GM23338 (cell line): Measurements from ENCODE around the gene ISL2. TPM values are rescaled to one million over a fixed set of nuclear protein-coding genes. Genes with fewer than 3 reads are reported as not detected.

Experiments
- ATAC-seq: fragments of 200-7000 bp; cut with Tn5 transposase; 3 replicates; pipeline ENCODE4 v1.9.1; 2020
- DNase-seq: peaks from one replicate; pipeline ENCODE4 v3.0.0-alpha.2; 2015; ENCODE audit warnings: low spot score
- H2AFZ ChIP-seq: fragments of 200-600 bp; sonication (generic); 2 replicates; pipeline ENCODE4 v1.8.0; 2016; ENCODE audit warnings: antibody characterized with exemption, mild to moderate bottlenecking, moderate library complexity
- H3F3A ChIP-seq: fragments of 200-600 bp; sonication (generic); replicated peaks from 2 replicates; pipeline ENCODE4 v1.8.0; 2017; ENCODE audit warnings: antibody characterized with exemption, mixed run types, low read depth
- H3K27ac ChIP-seq: fragments of 200-600 bp; sonication (generic); 2 replicates; pipeline ENCODE4 v1.6.1; 2016; ENCODE audit warnings: low read depth
- H3K27me3 ChIP-seq: fragments of 200-600 bp; sonication (generic); 2 replicates; pipeline ENCODE4 v1.8.0; 2016; ENCODE audit warnings: mild to moderate bottlenecking, mixed run types, moderate library complexity; ENCODE audit not compliant: insufficient read depth
- H3K36me3 ChIP-seq: fragments of 200-600 bp; sonication (generic); 2 replicates; pipeline ENCODE4 v1.8.0; 2016; ENCODE audit warnings: mild to moderate bottlenecking; ENCODE audit not compliant: insufficient read depth
- H3K4me1 ChIP-seq: fragments of 200-600 bp; sonication (generic); 2 replicates; pipeline ENCODE4 v1.8.0; 2016; ENCODE audit warnings: mild to moderate bottlenecking, moderate library complexity; ENCODE audit not compliant: insufficient read depth
- H3K4me2 ChIP-seq: fragments of 200-600 bp; sonication (generic); 2 replicates; pipeline ENCODE4 v1.7.1; 2017; ENCODE audit warnings: mixed run types
- H3K4me3 ChIP-seq: fragments of 200-600 bp; sonication (generic); 2 replicates; pipeline ENCODE4 v1.6.1; 2016; ENCODE audit warnings: mixed run types
- H3K79me2 ChIP-seq: fragments of 200-600 bp; sonication (generic); replicated peaks from 2 replicates; pipeline ENCODE4 v1.8.0; 2017; ENCODE audit warnings: mild to moderate bottlenecking; ENCODE audit not compliant: insufficient read depth
- H3K9me2 ChIP-seq: fragments of 200-600 bp; sonication (generic); 2 replicates; pipeline ENCODE4 v1.8.0; 2017; ENCODE audit not compliant: insufficient read depth
- H4K20me1 ChIP-seq: fragments of 200-600 bp; sonication (generic); replicated peaks from 2 replicates; pipeline ENCODE4 v1.8.0; 2017; ENCODE audit warnings: mild to moderate bottlenecking; ENCODE audit not compliant: insufficient read depth
- H3K27ac Mint-ChIP-seq: 2 replicates; pipeline ENCODE4 v1.8.0; 2020; ENCODE audit warnings: inconsistent platforms, mild to moderate bottlenecking, moderate library complexity, mixed read lengths
- H3K27me3 Mint-ChIP-seq: 3 replicates; pipeline ENCODE4 v1.8.0; 2022; ENCODE audit warnings: low read depth, mild to moderate bottlenecking, moderate library complexity, mixed read lengths, inconsistent platforms; ENCODE audit not compliant: insufficient read depth, poor library complexity
- H3K36me3 Mint-ChIP-seq: 3 replicates; pipeline ENCODE4 v1.8.0; 2021; ENCODE audit warnings: low read depth, mild to moderate bottlenecking, inconsistent platforms, moderate library complexity, mixed read lengths
- H3K4me1 Mint-ChIP-seq: 3 replicates; pipeline ENCODE4 v1.8.0; 2020; ENCODE audit warnings: mild to moderate bottlenecking, inconsistent platforms, mixed read lengths
- H3K4me3 Mint-ChIP-seq: 3 replicates; pipeline ENCODE4 v1.8.0; 2021; ENCODE audit warnings: moderate library complexity, mild to moderate bottlenecking, inconsistent platforms, mixed read lengths
- H3K9me3 Mint-ChIP-seq: 3 replicates; pipeline ENCODE4 v1.8.0; 2020; ENCODE audit warnings: moderate library complexity, mild to moderate bottlenecking, inconsistent platforms, mixed read lengths
- CTCF ChIP-seq, 2 experiments: fragments of 200-600 bp in 1 of 2; sonication (generic) in 1 of 2; conservative IDR thresholded peaks; 2 replicates each; pipeline versions ENCODE4 v1.5.1 to v1.6.1; 2016 to 2017; ENCODE audit warnings: antibody characterized with exemption in 2 of 2, low read depth in 2 of 2, mild to moderate bottlenecking in 2 of 2, moderate library complexity in 1 of 2
- ETS1 ChIP-seq: IDR thresholded peaks from 2 replicates; pipeline ENCODE4 v1.6.1; 2016; ENCODE audit warnings: antibody characterized with exemption
- EZH2 ChIP-seq: fragments of 200-600 bp; sonication (generic); IDR thresholded peaks from one replicate; pipeline ENCODE4 v1.8.0; 2017; ENCODE audit warnings: antibody characterized with exemption, mild to moderate bottlenecking, low read depth; ENCODE audit not compliant: unreplicated experiment
- EZH2phosphoT487 ChIP-seq: fragments of 200-600 bp; sonication (generic); IDR thresholded peaks from one replicate; pipeline ENCODE4 v1.8.1; 2018; ENCODE audit warnings: antibody characterized with exemption; ENCODE audit not compliant: unreplicated experiment
- polyA plus RNA-seq: library from polyadenylated mRNA; unstranded; fragments of >200 nt; fragmentation: Nextera tagmentation; extraction: Ambion mirVana; gene quantifications from 2 replicates; pipeline ENCODE4 v1.2.1, GENCODE V29; 2016
- total RNA-seq: library from RNA; depleted of rRNA; stranded (reverse); fragments of >200 nt; shearing (Covaris generic); gene quantifications from 2 replicates; pipeline ENCODE4 v1.2.3, GENCODE V29; 2014

Gene ISL2
- total and polyA plus RNA-seq, 2 experiments from 2014 or later, result 0.65 to 2.7 TPM

GRCh38 chr15:76339305-76340197, 3.0 kb downstream of the ISL2 start:
- peak overlapping the region; percentile 75 for H3K4me3 Mint-ChIP-seq
- no peak overlapping the region for H3K27ac Mint-ChIP-seq
- Histone ChIP-seq H3K27me3 (peaks cover 97% of the 10 kb centered on the region), H3K9me2 (no peaks in the 10 kb centered on the region), H3K36me3 (no peaks in the 10 kb centered on the region), H3K27ac (no peak overlapping the region), H3K79me2 (no peaks in the 10 kb centered on the region), H3K4me1 (peaks cover 43% of the 10 kb centered on the region), H3K4me2 (peak overlapping the region; percentile 86), H2AFZ (peak overlapping the region; percentile 94), H3F3A (peaks cover 12% of the 10 kb centered on the region), H4K20me1 (peaks cover 22% of the 10 kb centered on the region), H3K4me3 (peak overlapping the region; percentile 50)
- H3K36me3 Mint-ChIP-seq, result peaks cover 2% of the 10 kb centered on the region; the same call in 1 of the 3 replicates
- H3K4me1 Mint-ChIP-seq, result peaks cover 47% of the 10 kb centered on the region
- peaks cover 12% of the 10 kb centered on the region for H3K9me3 Mint-ChIP-seq
- ATAC-seq, result no peak
- peak; percentile 60 for DNase-seq
- H3K27me3 Mint-ChIP-seq, result peaks cover 96% of the 10 kb centered on the region
- TF ChIP-seq ETS1, result no peak
- peak; percentile 91 for TF ChIP-seq EZH2
- TF ChIP-seq EZH2phosphoT487, result peak; percentile 38

- peaks cover 50% of the 10 kb centered on the region for H3K4me1 ChIP-seq
- H2AFZ ChIP-seq, result peak overlapping the region; percentile 94
- peak; percentile 42 for DNase-seq
- peaks cover 97% of the 10 kb centered on the region for H3K27me3 ChIP-seq
- Mint-ChIP-seq H3K9me3 (peaks cover 8% of the 10 kb centered on the region), H3K27me3 (peaks cover 96% of the 10 kb centered on the region), H3K27ac (no peak overlapping the region), H3K36me3 (peaks cover 2% of the 10 kb centered on the region; the same call in 1 of the 3 replicates), H3K4me3 (peak overlapping the region; percentile 75), H3K4me1 (peaks cover 47% of the 10 kb centered on the region)
- no peaks in the 10 kb centered on the region for H3K79me2 ChIP-seq
- TF ChIP-seq EZH2, result peak; percentile 99
- TF ChIP-seq EZH2phosphoT487, result peak; percentile 95
- no peak for TF ChIP-seq CTCF (conservative IDR thresholded peaks at IDR 0.05; ENCODE audit: low read depth in 2 of 2)
- H3K36me3 ChIP-seq, result no peaks in the 10 kb centered on the region
- ATAC-seq, result no peak
- peak overlapping the region; percentile 50 for H3K4me3 ChIP-seq
- H3K9me2 ChIP-seq, result no peaks in the 10 kb centered on the region
- peak overlapping the region; percentile 86 for H3K4me2 ChIP-seq
- peaks cover 12% of the 10 kb centered on the region for H3F3A ChIP-seq
- H3K27ac ChIP-seq, result no peak overlapping the region
- H4K20me1 ChIP-seq, result peaks cover 28% of the 10 kb centered on the region
Measured at GRCh38 chr15:76340198-76340802, 3.7 kb downstream of the ISL2 start.
